CD4-positive, alpha-beta T cell treated with Interleukin-6 at 100 ng/mL for 8 hours (primary cell): ENCODE measurements around the gene OPN1MW2.
"Not testable (repeated sequence)": the region's sequence is repeated elsewhere in the genome, so short reads cannot be mapped to it uniquely, and the experiment has no call there.

Experiments
- DNase-seq: peaks from one replicate; pipeline ENCODE4 v3.0.0-alpha.2; 2020; ENCODE audit warnings: mixed read lengths, low spot score

The OPN1MW2 gene

DNA sequence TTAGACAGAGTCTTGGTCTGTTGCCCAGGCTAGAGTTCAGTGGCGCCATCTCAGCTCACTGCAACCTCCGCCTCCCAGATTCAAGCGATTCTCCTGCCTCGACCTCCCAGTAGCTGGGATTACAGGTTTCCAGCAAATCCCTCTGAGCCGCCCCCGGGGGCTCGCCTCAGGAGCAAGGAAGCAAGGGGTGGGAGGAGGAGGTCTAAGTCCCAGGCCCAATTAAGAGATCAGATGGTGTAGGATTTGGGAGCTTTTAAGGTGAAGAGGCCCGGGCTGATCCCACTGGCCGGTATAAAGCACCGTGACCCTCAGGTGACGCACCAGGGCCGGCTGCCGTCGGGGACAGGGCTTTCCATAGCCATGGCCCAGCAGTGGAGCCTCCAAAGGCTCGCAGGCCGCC, at the start of gene OPN1MW2:
Gene OPN1MW2 (plus strand): TSS at position 301 of the 400 bp plus-strand sequence. CDS start 60 bp downstream, at position 361.
- DNase-seq = not testable (repeated sequence)

DNA sequence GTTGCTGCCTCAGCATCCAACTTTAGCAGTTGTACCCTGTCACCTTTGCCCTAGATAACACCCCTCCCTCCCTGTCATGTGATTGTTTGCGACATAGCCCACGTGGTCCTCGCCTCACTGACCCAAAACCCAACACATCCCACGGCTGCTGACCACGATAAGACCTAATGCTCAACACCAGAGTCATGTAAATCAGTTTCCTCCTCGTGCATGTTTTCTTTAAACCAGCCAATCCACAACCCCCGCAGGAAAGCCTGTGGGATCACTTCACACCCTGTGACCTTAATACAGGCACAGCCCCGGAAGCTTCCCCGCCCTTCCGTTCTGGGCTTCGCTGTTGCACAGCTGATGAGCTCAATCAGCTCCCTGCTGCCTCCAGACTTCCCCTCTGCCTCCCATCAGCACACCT, 47.0 kb upstream of the OPN1MW2 start:
- DNase-seq = not testable (repeated sequence)

GRCh38 chrX:154174356-154174755, 45.2 kb upstream of the OPN1MW2 start:
- DNase-seq = not testable (repeated sequence)

DNA sequence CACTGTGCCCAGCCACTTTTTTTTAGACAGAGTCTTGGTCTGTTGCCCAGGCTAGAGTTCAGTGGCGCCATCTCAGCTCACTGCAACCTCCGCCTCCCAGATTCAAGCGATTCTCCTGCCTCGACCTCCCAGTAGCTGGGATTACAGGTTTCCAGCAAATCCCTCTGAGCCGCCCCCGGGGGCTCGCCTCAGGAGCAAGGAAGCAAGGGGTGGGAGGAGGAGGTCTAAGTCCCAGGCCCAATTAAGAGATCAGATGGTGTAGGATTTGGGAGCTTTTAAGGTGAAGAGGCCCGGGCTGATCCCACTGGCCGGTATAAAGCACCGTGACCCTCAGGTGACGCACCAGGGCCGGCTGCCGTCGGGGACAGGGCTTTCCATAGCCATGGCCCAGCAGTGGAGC, 37.3 kb upstream of the OPN1MW2 start, which contains the start of gene OPN1MW:
Gene OPN1MW (plus strand): TSS at position 301 of the 400 bp plus-strand sequence. CDS start 82 bp downstream, at position 383.
- DNase-seq = not testable (repeated sequence)

DNA sequence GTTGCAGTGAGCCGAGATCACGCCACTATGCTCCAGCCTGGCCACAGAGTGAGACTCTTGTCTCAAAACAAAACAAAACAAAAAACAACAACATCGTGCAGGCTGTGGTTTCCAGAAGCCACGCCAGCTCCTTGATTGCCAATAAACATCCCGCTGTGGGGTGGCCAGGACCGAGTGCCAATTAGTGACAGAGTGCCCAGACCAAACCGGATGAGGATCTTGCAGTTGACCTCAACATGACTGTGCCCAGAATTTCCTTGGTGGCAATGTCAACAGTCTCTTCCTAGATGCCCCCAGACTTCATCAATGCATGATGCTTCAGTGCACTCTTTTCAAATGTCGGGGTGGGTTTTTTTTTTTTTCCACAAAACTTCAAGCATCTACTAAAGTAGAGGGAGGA, 35.8 kb upstream of the OPN1MW2 start:
- not testable (repeated sequence) for DNase-seq

DNA sequence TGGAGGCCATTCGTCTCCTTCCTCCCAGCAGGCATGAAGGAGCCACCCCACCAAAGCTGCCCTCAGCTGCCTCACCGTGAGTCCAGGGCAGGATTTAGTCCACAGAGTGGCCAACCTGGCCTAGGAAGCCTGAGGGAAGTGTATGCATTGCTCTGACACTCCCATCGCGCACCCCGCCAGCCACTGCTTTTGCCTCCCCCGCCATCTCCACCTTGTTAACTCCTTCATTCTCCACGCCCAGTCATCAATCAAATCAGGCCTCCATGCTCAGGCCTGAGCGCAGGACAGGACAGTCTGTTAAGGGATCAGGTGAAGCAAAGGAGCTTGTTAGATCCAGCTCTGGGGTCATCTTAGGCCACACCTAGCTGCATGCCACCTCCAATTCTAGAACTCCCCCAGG, 26.7 kb upstream of the OPN1MW2 start:
- not testable (repeated sequence) for DNase-seq

DNA sequence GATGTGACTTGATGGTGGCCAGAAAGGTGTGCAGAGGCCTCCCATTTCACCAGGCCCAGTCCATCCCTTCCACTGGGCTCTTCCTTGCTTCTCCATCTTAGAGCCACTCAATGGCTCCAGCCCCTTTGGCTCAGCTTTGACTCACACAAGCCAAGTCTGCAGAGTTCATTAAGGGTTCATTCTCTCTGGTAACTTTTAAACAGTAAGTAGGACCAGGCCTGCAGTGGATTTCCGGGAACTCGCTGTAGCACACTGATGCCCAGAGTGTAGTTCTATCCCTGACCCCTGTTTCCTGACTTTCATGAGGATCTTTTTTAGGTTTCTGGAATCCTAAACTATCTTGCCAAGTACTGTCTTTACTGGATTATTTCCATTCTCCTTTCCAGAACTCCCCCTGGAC, 25.2 kb upstream of the OPN1MW2 start:
- not testable (repeated sequence) for DNase-seq

GRCh38 chrX:154196466-154196865, 23.1 kb upstream of the OPN1MW2 start:
- DNase-seq = not testable (repeated sequence)

- DNase-seq = not testable (repeated sequence)
Measured at GRCh38 chrX:154209670-154210418, 9.7 kb upstream of the OPN1MW2 start.

DNA sequence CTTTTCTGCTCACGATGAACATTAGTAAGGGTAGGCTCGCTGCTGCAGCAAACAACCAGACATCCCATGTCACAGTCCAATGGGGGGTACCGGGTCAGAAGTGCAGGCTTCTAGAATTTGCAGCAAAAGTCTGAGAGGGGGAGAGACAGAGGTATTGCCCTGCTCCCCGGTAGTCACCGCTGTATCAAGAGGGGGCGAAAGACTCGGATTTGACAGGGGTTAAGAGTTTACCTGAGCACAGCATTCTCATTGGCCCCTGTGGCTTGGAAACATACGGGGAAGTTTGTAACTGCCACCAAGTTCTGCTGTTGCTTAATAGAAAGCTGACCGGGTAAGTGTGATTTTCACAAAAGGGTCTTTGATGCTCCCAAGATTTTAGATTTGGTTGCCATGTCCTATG, 8.5 kb upstream of the OPN1MW2 start:
- DNase-seq = not testable (repeated sequence)

GRCh38 chrX:154211499-154211898, 8.1 kb upstream of the OPN1MW2 start:
- not testable (repeated sequence) for DNase-seq

DNA sequence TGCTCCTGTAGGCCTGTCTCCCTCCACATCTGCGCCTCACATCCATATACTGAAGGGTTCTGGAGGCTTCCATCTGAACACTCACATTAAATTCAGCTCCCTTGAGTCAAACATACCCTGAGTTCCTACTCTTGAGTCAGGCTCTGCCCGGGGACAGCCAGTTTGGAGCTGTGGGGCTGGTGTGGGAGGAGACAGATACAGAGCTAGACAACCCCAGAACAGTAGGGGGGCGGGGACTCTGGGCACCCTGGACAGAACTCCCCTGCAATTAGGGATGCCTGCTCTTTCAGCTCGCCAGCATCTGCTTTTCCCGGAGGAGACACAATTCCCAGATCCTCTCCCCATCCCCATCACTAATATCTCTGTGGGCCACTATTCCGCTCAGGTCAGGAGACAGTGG, 5.7 kb downstream of the OPN1MW2 start:
- DNase-seq = not testable (repeated sequence)

GRCh38 chrX:154226706-154227105, 7.2 kb downstream of the OPN1MW2 start:
- not testable (repeated sequence) for DNase-seq

GRCh38 chrX:154231443-154231842, 11.9 kb downstream of the OPN1MW2 start:
- not testable (repeated sequence) for DNase-seq

DNA sequence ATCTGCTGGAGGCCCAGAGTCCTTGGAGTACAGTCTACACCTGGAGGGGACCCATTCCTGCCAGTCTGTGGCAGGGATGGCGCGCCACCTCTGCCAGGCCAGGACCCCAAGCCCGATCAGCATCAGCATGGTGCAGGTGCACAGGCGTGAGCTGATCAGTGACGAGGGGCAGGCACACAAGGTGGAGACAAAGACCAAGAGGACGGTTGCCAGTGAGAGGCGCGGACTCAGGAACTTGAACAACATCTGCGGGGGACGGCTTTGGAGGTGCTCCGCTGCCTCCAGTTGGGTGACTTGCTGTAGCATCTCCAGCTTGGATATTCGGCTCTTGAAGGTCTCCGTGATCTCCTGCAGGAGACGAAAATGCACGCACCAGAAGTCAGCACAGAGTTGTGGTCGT, 14.1 kb downstream of the OPN1MW2 start:
- not testable (repeated sequence) for DNase-seq

DNA sequence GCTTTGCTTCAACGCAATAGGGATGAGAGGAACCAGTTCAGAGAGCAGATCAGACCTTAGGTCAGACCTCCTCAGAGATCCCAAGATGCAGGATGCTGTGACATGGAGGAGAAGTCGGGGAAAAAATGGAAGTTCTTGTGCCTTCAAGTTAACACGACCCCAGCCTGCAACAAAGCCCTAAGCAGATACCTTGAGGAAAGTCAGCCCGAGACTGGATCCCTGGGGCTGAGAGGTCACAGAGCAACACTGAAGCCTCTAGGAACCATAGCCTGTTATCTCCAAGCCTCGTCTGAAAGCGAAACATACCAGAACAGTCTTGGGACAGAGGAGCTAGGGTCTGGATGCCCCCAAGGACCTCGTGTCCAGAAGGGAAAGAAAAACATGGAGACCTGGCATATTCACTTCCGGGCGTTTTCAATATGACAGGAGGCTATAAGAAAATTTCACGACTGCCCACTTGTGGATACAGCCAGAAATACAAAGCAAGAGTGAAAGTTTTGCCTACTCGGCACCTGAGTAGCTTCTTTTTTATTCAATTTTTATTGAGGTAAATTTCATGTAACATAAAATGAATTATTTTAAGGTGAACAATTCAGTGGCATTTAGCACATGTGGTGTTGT, 19.5 kb downstream of the OPN1MW2 start:
- DNase-seq = not testable (repeated sequence)

DNA sequence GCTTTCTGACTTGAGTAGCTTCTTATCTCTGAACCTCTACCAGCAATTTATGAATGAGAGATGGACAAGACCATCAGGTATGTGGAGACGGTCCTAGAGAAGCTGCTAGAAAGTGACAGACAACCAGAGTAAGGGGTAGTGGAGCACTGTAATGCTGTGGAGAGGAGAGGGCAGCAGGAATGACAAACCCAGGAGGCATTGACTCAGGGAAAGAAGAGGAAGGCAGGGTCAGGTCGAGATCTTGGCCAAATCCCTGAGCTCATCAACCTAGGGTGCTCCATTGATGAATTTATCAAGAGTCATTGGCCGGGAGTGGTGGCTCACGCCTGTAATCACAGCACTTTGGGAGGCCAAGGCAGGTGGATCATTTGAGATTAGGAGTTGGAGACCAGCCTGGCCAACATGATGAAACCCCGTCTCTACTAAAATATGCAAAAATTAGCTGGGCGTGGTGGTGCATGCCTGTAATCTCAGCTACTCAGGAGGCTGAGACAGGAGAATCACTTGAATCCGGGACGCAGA, 20.5 kb downstream of the OPN1MW2 start:
- DNase-seq = not testable (repeated sequence)

DNA sequence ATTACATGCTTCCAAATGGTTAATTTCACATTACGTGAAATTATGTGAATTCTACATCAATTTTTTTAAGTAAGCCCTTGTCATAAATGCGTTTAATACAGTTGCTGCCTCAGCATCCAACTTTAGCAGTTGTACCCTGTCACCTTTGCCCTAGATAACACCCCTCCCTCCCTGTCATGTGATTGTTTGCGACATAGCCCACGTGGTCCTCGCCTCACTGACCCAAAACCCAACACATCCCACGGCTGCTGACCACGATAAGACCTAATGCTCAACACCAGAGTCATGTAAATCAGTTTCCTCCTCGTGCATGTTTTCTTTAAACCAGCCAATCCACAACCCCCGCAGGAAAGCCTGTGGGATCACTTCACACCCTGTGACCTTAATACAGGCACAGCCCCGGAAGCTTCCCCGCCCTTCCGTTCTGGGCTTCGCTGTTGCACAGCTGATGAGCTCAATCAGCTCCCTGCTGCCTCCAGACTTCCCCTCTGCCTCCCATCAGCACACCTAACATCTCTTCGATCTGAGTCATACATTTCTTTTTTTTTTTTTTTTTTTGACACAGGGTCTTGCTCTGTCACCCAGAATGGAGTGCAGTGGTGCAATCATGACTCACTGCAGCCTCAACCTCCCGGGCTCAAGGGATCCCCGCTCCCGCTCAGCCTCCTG, 28.0 kb downstream of the OPN1MW2 start:
- DNase-seq = not testable (repeated sequence)

- DNase-seq = not testable (repeated sequence)
Measured at GRCh38 chrX:154248076-154248475, 28.5 kb downstream of the OPN1MW2 start.

GRCh38 chrX:154257282-154257681, 37.7 kb downstream of the OPN1MW2 start, which contains the start of gene OPN1MW3:
TSS of gene OPN1MW3 (plus strand) at chrX:154257582. CDS start at chrX:154257620, 38 bp downstream.
- not testable (repeated sequence) for DNase-seq

DNA sequence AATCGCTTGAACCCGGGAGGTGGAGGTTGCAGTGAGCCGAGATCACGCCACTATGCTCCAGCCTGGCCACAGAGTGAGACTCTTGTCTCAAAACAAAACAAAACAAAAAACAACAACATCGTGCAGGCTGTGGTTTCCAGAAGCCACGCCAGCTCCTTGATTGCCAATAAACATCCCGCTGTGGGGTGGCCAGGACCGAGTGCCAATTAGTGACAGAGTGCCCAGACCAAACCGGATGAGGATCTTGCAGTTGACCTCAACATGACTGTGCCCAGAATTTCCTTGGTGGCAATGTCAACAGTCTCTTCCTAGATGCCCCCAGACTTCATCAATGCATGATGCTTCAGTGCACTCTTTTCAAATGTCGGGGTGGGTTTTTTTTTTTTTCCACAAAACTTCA, 39.2 kb downstream of the OPN1MW2 start:
- not testable (repeated sequence) for DNase-seq

DNA sequence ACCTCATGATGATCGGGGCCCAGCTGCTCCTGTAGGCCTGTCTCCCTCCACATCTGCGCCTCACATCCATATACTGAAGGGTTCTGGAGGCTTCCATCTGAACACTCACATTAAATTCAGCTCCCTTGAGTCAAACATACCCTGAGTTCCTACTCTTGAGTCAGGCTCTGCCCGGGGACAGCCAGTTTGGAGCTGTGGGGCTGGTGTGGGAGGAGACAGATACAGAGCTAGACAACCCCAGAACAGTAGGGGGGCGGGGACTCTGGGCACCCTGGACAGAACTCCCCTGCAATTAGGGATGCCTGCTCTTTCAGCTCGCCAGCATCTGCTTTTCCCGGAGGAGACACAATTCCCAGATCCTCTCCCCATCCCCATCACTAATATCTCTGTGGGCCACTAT, 43.5 kb downstream of the OPN1MW2 start:
- not testable (repeated sequence) for DNase-seq
